Measurements from ENCODE around the gene DLGAP1.

- TF ChIP-seq CTCF (IDR thresholded peaks at IDR 0.05 in 8 of 11, conservative IDR thresholded peaks at IDR 0.05 in 3 of 11): no peak
- TF ChIP-seq POLR2A (IDR thresholded peaks at IDR 0.05): no peak
These were observed 262.0 kb downstream of the DLGAP1 start for GRCh38 chr18:4193086-4193485.

All from spleen (tissue), 7 donors.